ENCODE measurements around the gene TBP.

DNA sequence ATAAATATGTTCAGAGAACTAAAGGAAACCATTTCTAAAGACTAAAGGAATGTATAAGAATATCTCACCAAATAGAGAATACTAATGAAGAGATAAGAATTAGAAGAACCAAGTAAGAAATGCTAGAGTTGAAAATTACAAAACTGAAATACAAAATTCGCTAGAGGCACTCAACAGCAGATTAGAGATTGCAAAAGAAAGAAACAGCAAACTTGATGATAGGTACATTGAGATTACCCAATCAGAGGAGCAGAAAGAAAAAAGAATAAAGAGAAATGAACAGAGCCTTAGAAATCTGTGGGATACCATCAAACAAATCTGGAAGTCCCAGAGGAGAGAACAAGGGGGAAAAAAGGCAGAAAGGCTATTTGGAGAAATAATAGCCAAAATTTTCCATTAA lies 36.6 kb downstream of the TBP start:
- TF ChIP-seq POLR2A (IDR thresholded peaks at IDR 0.05) = no peak
- TF ChIP-seq, protein P1, sequence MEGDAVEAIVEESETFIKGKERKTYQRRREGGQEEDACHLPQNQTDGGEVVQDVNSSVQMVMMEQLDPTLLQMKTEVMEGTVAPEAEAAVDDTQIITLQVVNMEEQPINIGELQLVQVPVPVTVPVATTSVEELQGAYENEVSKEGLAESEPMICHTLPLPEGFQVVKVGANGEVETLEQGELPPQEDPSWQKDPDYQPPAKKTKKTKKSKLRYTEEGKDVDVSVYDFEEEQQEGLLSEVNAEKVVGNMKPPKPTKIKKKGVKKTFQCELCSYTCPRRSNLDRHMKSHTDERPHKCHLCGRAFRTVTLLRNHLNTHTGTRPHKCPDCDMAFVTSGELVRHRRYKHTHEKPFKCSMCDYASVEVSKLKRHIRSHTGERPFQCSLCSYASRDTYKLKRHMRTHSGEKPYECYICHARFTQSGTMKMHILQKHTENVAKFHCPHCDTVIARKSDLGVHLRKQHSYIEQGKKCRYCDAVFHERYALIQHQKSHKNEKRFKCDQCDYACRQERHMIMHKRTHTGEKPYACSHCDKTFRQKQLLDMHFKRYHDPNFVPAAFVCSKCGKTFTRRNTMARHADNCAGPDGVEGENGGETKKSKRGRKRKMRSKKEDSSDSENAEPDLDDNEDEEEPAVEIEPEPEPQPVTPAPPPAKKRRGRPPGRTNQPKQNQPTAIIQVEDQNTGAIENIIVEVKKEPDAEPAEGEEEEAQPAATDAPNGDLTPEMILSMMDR (IDR thresholded peaks at IDR 0.05) = no peak

All from adrenal gland (tissue), 5 donors.